HG03520 (cell line): ENCODE measurements around the gene TMEM42.

Experiments
- ATAC-seq: cut with Tn5 transposase; IDR thresholded peaks from one replicate; pipeline ENCODE4 v1.9.1; 2021; ENCODE audit warnings: mild to moderate bottlenecking, moderate library complexity; ENCODE audit not compliant: unreplicated experiment

TMEM42 gene

DNA sequence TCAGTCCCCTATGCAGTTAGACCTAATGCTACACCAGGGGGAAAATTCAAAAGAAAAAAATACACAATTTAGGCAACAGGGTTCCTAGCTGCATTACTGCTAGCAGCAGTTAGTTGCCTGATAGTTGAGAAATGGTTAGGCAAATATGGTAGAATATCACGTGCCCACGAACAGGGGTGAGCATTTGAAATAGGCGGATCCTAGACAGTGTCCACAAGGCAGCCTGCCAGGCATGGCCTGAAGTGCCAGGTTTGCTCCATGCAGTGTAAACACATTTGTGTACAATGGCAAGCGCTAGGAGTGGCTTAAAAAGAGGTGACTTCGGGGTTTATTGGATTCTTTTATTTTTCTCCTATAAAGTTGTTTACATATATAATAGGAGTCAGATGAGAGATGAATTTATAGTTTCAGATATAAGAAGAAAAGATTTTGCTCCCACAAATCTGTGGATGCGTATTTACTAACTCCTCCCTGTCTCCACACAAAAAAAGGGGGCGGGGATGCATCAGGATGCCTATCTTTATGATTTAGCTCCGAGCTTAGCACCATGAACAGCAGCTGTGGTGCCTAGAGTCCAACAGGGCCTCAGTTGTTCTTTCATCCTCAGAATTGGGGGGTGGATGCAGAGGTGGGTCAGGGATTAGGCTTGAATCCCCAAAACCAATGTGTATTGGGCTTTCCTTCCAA lies 8.8 kb downstream of the TMEM42 start:
- ATAC-seq, result no peak

DNA sequence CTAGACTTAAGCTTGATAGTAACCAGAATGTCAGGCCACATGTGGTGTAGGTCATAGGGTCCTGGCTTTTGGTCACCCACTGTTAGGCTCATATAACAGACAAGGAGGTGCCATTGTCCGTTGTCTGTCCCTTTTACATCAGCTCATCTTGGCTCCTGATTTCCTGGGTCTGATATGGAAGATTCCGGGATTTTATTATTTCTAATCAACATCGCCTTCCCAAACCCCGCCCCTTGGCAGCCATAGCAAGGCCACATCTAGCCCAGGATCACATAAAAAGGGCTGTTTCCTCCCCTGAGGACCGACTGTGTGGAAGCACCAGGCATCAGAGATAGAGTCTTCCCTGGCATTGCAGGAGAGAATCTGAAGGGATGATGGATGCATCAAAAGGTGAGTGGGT lies 12.6 kb downstream of the TMEM42 start, which contains the start of gene TGM4:
TSS of gene TGM4 (plus strand) at position 301 of the 400 bp plus-strand sequence. CDS start at position 372, 71 bp downstream.
- ATAC-seq, result no peak

DNA sequence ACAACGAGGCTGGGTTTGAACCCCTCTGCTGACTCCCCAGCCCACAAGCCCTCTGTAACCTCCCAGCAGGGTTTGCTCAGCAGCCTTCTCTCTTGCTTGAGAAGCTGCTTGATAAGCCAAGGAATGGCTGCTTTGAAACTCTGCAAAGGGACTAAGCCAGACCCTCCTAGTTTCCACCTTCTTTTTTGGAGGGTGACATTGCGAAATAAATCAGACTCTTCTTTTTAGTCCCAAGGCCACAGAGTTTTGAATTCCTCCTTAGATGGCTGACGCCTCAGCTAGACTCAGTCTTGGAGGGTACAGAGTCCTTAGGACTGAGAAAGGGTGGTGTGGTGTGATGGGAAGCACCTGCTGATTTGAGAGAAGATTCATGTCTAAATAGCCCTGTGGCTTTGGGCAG lies 13.9 kb downstream of the TMEM42 start:
- no peak for ATAC-seq

DNA sequence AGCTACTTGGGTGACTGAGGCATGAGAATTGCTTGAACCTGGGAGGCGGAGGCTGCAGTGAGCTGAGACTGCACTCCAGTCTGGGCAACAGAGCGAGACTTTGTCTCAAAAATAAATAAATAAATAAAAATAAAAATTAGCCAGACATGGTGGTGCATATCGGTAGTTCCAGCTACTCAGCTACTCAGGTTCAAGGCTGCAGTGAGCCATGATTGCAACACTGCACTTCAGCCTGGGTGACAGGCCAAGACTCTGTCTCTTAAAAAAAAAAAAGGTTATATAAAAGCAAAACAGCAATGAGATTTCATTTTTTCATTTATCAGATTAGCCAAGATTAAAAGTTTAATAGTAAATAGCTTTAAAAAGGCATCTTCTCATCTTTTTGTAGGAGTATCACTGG lies 15.6 kb downstream of the TMEM42 start:
- ATAC-seq, result no peak

DNA sequence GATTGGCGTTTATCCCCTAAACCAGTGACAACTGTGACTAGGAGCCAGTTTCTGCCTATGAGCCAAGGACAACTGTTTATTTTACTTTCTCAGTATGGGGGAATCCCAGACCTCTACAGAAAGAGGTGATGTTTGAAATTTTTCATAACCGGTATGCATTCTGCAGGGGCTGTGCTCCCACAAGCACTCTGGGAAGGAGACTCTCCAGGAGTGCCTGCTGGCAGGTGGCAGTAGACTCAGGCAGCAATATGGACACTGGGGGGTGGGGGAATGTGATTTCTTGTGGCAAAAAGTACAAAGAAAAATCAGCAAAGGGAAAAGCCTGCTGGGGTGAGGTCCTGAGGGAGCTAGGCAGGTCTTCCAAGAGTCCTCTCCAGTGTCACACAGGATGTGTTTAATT lies 18.6 kb downstream of the TMEM42 start:
- ATAC-seq, result no peak

DNA sequence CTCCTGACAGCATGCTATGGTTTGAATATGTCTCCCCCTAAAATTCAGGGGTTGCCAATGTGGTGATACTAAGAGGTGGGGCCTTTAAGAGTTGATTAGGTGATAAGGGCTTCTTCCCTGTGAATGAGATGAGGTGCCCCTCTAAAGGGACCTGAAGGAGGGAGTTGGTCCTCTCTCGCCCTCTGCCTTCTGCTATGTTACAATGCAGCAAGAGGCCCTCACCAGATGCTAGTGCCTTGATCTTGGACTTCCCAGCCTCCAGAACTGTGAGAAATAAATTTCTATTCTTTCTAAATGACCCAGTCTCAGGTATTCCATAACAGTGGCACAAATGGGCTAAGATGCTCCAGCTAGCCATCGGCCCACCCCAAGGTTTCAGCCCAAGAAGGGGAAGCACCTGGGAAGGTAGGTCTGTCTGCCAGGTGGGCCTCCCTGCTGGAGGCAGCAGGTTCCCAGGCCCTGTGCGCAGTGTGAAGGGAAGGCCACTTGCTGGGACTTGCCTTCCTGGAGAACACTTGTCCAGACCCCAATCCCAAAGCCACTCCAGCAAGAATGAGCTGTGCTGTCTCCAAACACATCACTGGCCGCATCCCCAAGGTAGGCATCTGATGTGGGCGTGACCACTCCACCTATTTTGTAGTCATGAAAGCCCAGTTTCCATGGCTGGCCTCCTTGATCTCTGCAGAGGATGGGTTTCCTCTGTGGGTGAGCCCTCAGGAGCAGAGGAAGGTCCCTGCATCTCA lies 21.7 kb downstream of the TMEM42 start:
- ATAC-seq, result no peak

DNA sequence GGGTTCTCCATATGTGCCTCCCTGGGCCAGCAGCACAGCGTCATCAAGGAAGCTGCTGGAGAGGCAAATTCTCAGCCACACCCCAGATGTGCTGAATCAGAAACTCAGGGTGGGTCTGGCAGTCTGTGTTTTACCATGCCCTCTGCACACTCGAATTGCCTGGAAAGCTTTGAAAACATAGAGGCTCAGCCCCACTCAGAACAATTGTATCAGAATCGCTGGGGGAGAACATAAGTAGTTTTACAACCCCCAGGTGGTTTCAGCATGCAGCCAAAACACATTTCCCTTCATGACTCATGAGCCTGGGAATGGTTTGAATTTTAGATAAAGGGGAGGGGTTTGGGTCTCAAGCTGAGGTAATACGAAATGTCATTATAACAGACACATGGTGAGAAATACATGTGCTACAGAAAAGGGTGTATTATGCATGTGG lies 22.3 kb downstream of the TMEM42 start:
- ATAC-seq, result no peak

DNA sequence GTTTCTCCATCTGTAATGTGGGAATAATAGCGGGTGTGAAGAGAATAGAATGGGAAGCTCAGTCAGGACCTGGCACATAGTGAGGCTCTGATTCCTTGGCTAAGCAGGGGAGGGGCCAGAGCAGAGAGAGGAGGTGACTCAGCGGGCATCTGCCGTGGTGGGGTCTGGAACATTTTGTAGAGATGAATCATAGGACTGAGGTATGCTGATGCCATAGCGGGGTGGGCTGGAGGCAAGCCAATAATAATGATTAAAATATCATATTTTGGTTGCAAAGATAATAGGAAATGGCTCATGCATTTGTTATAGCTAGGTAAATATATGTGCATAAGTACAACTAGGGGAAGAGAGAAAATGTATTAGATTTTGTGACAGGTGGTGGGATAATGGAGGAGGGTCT lies 23.9 kb downstream of the TMEM42 start:
- ATAC-seq, result no peak

DNA sequence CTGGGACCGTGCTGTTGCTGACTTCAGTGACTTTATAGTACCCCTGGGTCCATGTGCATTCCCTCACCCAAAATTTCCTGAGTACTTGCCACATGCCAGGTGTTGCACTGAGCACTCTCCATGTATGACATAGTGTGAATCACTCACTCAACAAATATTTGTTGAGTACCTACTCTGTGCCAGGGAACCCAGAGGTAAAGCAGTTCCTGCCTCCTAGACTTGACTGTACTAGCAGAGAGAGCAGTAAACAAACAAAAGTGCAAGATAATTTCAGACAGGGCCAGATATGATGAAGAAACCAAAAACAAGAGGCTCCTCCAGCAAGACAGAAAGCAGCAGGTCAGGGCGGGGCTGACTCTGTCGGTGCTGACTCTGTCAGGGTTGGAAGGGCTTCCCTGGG lies 24.8 kb downstream of the TMEM42 start:
- ATAC-seq, result no peak

DNA sequence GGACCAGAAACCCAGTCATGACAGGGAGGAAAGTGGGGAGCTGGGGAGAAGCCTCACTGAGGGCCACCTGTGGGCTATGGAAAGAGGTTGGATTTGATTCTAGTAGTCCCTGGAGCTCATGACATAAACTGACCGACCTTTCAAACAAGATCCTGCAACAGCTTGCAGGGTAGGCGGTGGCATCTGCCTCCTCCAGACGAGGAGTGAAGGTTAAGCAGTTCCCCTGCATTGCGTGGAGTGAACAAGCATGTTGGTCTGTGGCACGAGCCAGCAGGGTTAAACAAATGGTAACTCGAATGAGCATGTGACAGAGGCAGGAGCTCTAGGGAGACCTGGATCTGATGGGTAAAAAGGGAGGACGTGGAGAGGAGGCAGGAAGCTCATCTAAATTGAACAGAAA lies 25.4 kb downstream of the TMEM42 start:
- ATAC-seq, result no peak

DNA sequence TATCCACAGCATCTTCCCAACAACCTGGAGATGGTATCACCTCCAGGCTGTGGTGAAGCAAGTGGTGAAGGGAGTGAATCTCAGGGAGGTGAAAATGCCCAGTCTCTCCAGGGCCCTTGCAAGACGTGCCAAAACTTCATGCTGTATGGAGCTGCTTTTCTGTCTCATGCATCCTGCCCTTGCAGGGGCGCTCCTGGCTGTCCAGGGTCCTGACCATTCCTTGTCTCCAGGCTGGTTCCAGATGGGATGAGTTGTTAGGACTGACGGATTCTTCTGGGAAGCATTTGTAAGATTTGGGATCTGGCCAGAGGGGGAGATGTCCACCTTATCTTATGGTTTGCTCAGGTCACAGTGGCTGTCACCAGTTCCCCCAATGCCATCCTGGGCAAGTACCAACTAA lies 28.5 kb downstream of the TMEM42 start:
- ATAC-seq, result no peak

DNA sequence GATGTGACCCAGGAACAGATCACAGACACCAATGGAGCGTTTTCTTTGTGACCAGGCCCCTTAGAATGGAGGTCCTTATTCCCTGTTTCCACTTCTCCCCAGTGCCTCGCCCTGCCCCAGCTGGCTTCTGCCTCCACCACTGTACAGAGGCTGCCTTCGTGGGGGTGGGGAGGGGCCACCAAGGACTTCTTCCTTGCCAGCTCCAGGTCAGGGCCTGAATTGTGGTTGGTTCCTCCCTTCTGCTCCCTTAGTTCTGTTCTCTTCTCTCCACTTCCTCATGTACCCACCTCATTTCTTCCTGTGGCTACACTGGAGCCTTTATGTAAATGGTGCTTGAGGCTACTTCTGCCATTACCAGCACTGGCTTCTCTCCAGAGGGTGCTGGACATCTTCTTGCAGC lies 29.1 kb downstream of the TMEM42 start:
- no peak for ATAC-seq

DNA sequence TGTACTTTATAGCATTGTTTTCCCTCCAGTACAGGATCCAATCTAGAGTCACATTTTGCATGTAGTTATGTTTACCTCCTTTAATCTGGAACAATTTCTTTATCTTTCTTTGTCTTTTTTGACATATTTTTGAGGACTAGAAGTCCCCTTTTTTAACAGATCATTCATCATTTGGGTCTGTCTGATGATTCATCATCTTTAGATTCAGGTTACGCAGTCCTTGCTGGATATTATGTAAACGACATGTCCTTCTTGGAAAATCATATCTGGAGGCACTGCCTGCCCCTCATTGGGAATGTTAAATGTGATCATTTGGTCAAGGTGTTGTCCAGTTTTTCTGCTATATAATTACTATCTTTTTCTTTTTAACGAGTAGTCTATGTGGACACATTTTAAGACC lies 31.0 kb downstream of the TMEM42 start:
- no peak for ATAC-seq

DNA sequence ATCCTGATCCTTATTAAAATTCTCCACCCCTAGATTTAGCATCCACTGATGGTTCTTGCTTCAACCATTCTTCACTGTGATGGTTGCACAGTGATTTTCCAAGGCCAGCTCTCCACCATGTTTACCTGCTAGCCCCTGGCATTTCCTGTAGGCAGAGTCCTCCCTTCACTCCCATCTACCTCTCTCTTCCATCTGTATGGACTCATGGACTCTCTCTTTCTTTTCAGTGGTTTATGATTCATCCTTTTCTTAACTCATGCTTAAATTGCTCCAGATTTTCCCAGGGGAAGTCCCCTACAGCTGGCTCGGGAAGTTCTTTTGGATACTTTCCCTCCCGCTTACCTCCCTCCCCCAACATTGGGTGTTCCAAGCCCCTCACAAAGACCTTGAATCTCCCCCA lies 31.4 kb downstream of the TMEM42 start:
- ATAC-seq, result no peak

DNA sequence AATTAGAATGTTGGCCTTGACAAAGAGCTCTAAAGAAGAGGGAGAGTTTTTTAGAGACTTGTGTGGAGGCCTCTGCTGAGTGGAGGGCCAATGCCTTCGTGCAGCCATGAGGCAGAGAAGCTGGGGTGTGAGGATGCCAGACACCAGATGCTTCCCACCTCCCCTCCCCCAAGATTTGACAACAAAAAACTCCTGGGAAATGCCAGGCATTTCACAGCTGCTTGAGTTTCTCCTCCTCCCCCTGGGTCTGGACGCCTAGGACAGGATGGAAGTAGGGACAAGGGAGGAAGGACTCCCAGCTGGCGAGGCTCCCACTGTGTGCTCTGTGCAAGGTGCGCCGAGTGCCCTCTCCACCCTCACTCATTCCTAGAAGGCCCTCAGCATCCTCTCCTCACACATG lies 32.8 kb downstream of the TMEM42 start:
- ATAC-seq, result no peak

DNA sequence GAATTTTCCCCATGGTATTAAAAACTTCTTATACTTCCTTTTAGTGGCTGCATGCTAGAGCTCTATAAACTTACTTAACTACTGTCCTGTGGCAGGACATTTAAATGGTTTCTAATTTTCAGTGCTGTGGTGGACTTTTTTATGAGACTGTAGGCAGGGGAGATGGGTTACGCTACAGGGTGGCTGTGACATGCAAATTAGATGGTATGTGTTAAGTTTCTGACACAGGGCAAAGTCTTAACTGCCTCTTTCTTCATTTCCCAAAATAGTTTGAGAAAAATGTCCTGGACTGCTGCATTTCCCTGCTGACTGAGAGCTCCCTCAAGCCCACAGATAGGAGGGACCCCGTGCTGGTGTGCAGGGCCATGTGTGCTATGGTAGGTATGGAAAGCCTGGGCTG lies 34.7 kb downstream of the TMEM42 start:
- ATAC-seq, result no peak

DNA sequence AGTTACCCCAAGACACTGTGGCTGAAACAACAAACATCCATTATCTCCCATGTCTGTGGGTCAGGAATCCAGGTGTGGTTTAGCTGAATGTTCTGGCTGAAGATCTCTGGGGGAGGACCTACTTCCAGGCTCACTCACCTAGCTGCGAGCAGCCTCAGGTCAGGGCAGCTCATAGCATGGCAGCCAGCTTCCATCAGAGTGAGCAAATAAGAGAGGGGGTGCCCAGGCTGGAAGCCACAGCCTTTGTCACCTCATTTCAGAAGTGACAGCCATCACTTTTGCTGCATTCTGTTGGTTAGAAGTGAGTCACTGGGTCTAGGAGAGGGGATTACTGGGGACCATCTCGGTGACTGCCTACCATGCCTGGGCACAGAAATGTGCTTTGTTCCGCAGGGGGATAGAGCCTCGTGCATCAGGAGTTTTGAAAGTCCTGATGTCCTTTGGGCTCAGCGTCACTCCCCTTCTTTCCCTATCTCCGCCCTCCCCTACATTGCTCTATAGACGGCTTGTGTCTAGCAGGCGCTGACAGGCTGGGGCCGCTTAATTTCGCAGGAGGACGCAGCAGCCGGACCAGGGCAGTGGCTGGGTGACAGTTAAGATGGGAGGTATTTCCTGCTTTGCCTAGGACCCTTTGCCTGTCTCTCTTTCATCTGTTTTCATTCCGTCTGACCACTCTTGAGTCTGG lies 38.1 kb downstream of the TMEM42 start:
- ATAC-seq, result no peak

DNA sequence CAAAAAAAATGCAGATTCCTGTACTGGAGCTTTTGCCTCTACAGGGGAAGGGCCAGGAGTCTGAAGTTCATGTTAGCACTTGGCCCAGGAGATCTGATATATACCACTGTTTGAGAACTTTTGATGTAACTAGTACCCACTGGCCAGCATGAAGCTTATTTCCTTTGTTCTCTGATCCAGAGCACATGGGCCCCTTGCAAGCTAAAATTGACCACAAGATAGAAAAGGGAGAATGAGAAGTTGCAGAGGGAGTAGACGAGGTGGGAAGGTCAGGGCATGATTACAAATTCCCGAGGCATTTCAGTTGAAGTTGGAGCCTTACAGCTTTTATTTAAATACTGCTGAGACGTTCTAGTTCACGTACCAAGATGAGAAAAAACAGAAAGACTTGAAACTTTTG lies 40.9 kb downstream of the TMEM42 start:
- ATAC-seq, result no peak

DNA sequence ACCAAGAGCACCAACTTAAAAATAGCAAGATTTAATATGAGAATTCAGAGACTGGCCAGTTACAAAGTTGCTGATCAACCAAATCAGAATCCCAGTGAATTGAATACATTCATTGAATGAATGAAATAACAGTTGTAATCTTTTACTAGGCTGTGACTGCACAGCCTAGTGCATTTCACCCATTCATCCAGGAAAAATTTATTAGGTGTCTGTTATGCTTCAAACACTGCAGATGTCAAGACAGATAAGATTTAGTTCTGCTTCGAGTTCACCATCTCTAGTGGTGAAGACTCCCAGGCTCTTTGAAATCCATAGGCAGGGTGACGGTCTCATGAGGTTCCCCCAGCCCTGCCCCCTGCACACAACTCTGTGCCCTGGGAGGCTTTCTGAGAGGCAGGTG lies 41.6 kb downstream of the TMEM42 start:
- no peak for ATAC-seq

DNA sequence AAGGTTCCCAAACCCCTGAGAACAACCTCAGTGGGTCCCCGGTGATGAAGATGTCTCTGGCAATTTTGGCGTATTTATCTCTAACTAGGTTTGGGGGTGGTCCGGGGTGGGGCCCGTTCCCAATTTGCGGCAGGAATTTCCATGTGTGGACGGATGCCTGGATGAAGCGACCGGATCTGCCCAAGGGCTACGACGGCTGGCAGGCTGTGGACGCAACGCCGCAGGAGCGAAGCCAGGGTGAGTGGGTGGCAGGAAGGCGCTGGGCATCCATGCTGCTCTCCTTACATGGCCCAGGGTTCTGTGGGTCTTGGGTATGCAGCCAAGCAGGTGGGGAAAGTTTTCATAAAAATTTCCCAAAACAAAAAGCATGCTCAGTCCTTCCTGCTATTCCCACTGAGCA lies 42.0 kb downstream of the TMEM42 start:
- ATAC-seq, result no peak

DNA sequence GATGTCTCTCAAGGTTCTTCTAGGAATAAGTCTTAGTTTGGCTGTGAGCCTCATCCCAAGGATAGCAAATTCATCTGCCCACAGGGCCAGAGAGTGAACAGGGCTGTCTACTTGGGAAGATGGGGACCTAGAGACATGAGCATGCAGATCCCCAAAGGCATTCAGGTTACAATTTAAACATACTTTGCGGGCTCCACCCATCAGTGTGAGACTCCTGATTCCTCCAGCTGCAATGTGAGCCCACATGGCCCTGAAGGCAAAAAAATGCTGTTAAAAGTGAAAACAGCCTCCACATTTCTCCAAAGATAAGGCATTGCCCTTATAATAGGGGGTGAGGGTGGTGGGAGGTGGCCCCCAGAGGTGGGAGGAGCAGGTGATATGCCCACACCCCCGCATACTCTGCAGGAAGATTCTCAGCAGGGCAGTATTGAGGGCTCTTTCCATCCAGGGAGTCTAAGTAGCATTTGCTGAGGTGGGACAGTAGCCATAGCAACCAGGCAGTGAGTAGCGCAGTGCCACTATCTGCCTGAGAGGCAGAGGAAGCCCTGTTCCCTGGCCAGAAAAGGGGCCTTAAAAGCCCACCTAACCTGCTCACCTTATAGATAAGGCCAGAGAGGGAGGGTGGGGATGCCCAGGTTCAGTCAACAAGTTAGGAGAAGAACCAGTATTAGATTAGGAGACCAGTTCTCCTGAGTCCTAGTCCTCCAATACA lies 43.9 kb downstream of the TMEM42 start:
- no peak for ATAC-seq
